KMS-11 (cell line): ENCODE data around the gene UMOD.

Experiments
- H2AFZ ChIP-seq: fragments of 200-600 bp; sonication (generic); 2 replicates; pipeline ENCODE4 v1.6.1; 2016; ENCODE audit warnings: antibody characterized with exemption, mixed run types, low read depth
- H3K27ac ChIP-seq: fragments of 200-600 bp; sonication (generic); 2 replicates; pipeline ENCODE4 v1.6.1; 2016; ENCODE audit warnings: mild to moderate bottlenecking, mixed run types
- H3K27me3 ChIP-seq: fragments of 200-600 bp; sonication (generic); 2 replicates; pipeline ENCODE4 v1.6.1; 2017; ENCODE audit warnings: mild to moderate bottlenecking, low read depth, mixed run types, moderate library complexity; ENCODE audit not compliant: insufficient read depth
- H3K36me3 ChIP-seq: fragments of 200-600 bp; sonication (generic); 2 replicates; pipeline ENCODE4 v1.6.1; 2017; ENCODE audit warnings: mild to moderate bottlenecking, mixed run types; ENCODE audit not compliant: insufficient read depth
- H3K4me1 ChIP-seq: fragments of 200-600 bp; sonication (generic); 2 replicates; pipeline ENCODE4 v1.6.1; 2016; ENCODE audit warnings: mild to moderate bottlenecking, low read depth, mixed run types; ENCODE audit not compliant: poor library complexity, severe bottlenecking
- H3K4me2 ChIP-seq: fragments of 200-600 bp; sonication (generic); 2 replicates; pipeline ENCODE4 v1.7.0; 2016; ENCODE audit warnings: mild to moderate bottlenecking, mixed run types
- H3K4me3 ChIP-seq: fragments of 200-600 bp; sonication (generic); IDR thresholded peaks from 2 replicates; pipeline ENCODE4 v1.6.1; 2017; ENCODE audit warnings: low read depth, low read length, mixed read lengths; ENCODE audit not compliant: insufficient read depth
- H3K79me2 ChIP-seq: fragments of 200-600 bp; sonication (generic); 2 replicates; pipeline ENCODE4 v1.6.1; 2016; ENCODE audit warnings: low read depth, mixed run types; ENCODE audit not compliant: insufficient read depth
- H3K9ac ChIP-seq: fragments of 200-600 bp; sonication (generic); 2 replicates; pipeline ENCODE4 v1.6.1; 2016; ENCODE audit warnings: mild to moderate bottlenecking, mixed run types
- H4K20me1 ChIP-seq: fragments of 200-600 bp; sonication (generic); 2 replicates; pipeline ENCODE4 v1.6.1; 2016; ENCODE audit warnings: mild to moderate bottlenecking, mixed run types; ENCODE audit not compliant: insufficient read depth
- CTCF ChIP-seq: fragments of 200-600 bp; sonication (generic); conservative IDR thresholded peaks from 2 replicates; pipeline ENCODE4 v1.6.1; 2017; ENCODE audit warnings: low read depth, mild to moderate bottlenecking, antibody characterized with exemption, low read length, moderate library complexity, mixed read lengths

The UMOD gene

GRCh38 chr16:20372701-20373100, 20.2 kb upstream of the UMOD start:
- H3K27me3 ChIP-seq: no peaks in the 10 kb centered on the region

GRCh38 chr16:20369452-20370054, 17.0 kb upstream of the UMOD start:
- TF ChIP-seq CTCF: no peak
- no peak overlapping the region for H2AFZ ChIP-seq

More at GRCh38 chr16:20372701-20373100, 20.2 kb upstream of the UMOD start:
- Histone ChIP-seq H3K36me3 (no peaks in the 10 kb centered on the region), H3K4me1 (no peaks in the 10 kb centered on the region), H3K79me2 (no peaks in the 10 kb centered on the region), H4K20me1 (no peaks in the 10 kb centered on the region), H3K27ac (no peak overlapping the region), H3K4me3 (no peak overlapping the region), H2AFZ (no peak overlapping the region), H3K9ac (no peak overlapping the region), H3K4me2 (no peak overlapping the region)
- no peak for TF ChIP-seq CTCF

GRCh38 chr16:20364051-20364450, 11.5 kb upstream of the UMOD start:
- H3K4me2 ChIP-seq: no peak overlapping the region
- no peaks in the 10 kb centered on the region for H3K79me2 ChIP-seq
- no peak overlapping the region for H3K9ac ChIP-seq
- H4K20me1 ChIP-seq: no peaks in the 10 kb centered on the region
- H3K27me3 ChIP-seq: no peaks in the 10 kb centered on the region
- H3K4me1 ChIP-seq: no peaks in the 10 kb centered on the region
- no peaks in the 10 kb centered on the region for H3K36me3 ChIP-seq
- no peak overlapping the region for H3K4me3 ChIP-seq
- H2AFZ ChIP-seq: no peak overlapping the region
- no peak for TF ChIP-seq CTCF
- no peak overlapping the region for H3K27ac ChIP-seq

More at GRCh38 chr16:20369452-20370054, 17.0 kb upstream of the UMOD start:
- Histone ChIP-seq H3K4me3 (no peak overlapping the region), H3K4me1 (no peaks in the 10 kb centered on the region), H3K79me2 (no peaks in the 10 kb centered on the region), H3K4me2 (no peak overlapping the region), H4K20me1 (no peaks in the 10 kb centered on the region), H3K27me3 (no peaks in the 10 kb centered on the region), H3K9ac (no peak overlapping the region), H3K27ac (no peak overlapping the region), H3K36me3 (no peaks in the 10 kb centered on the region)

- Histone ChIP-seq H3K36me3 (no peaks in the 10 kb centered on the region), H3K9ac (no peak overlapping the region), H3K27ac (no peak overlapping the region)
Measured at GRCh38 chr16:20363191-20363590, 10.7 kb upstream of the UMOD start.

More at GRCh38 chr16:20363191-20363590, 10.7 kb upstream of the UMOD start:
- Histone ChIP-seq H3K27me3 (no peaks in the 10 kb centered on the region), H2AFZ (no peak overlapping the region), H3K4me3 (no peak overlapping the region), H3K79me2 (no peaks in the 10 kb centered on the region), H4K20me1 (no peaks in the 10 kb centered on the region), H3K4me2 (no peak overlapping the region), H3K4me1 (no peaks in the 10 kb centered on the region)
- no peak for TF ChIP-seq CTCF
